Peyer's patch (tissue), 4 donors: Measurements from ENCODE around the gene PEX10. TPM values are rescaled to one million over a fixed set of nuclear protein-coding genes. Genes with fewer than 3 reads are reported as not detected.

Experiments used
- DNase-seq, 3 donors: peaks; one replicate each; pipeline ENCODE4 v3.0.0-alpha.2; 2017 to 2019
- H3K27ac ChIP-seq, 4 donors: fragments of 200-600 bp; sonication (generic); one replicate each; pipeline ENCODE4 v1.5.1; 2016 to 2019
- H3K27me3 ChIP-seq, 2 donors: fragments of 200-600 bp; sonication (generic); one replicate each; pipeline ENCODE4 v1.5.1; 2019
- H3K36me3 ChIP-seq, 3 donors: fragments of 200-600 bp; sonication (generic); one replicate each; pipeline ENCODE4 v1.5.1; 2016 to 2019
- H3K4me1 ChIP-seq, 4 donors: fragments of 200-600 bp; sonication (generic); one replicate each; pipeline ENCODE4 v1.5.1; 2016 to 2019
- H3K4me3 ChIP-seq, 4 donors: fragments of 200-600 bp; sonication (generic); 1 replicate in 3 of 4; 2 replicates in 1 of 4; pipeline ENCODE4 v1.5.1; 2016 to 2019; ENCODE audit warnings: mild to moderate bottlenecking in 1 of 4
- H3K9me3 ChIP-seq, 4 donors: fragments of 200-600 bp; sonication (generic); one replicate each; pipeline ENCODE4 v1.5.1; 2016 to 2019; ENCODE audit warnings: mild to moderate bottlenecking in 1 of 4
- CTCF ChIP-seq, 6 experiments: fragments of 450-650 bp in 4 of 6; fragments of 200-600 bp in 2 of 6; sonication (generic) in 1 of 6; IDR thresholded peaks; one replicate each; pipeline ENCODE4 v1.5.1; 2017 to 2019; ENCODE audit warnings: antibody characterized with exemption in 6 of 6, mild to moderate bottlenecking in 3 of 6, moderate library complexity in 1 of 6
- POLR2A ChIP-seq, 2 donors: fragments of 450-650 bp; IDR thresholded peaks; one replicate each; pipeline ENCODE4 v1.5.1; 2017; ENCODE audit warnings: antibody characterized with exemption in 2 of 2, mild to moderate bottlenecking in 2 of 2, moderate library complexity in 2 of 2
- total RNA-seq, 4 donors: library from RNA; depleted of rRNA; stranded (reverse); fragments of >200 nt; gene quantifications; one replicate each; pipeline ENCODE4 v1.1.0, GENCODE V29; 2016

Gene PEX10
- total RNA-seq, 4 donors from 2014 or later, result 16.9 to 29.6 (median 19.9) TPM

GRCh38 chr1:2439369-2439768 lies 27.0 kb upstream of the PEX10 start:
- no peak overlapping the region for H3K4me3 ChIP-seq
- no peak overlapping the region for H3K27ac ChIP-seq
- H3K36me3 ChIP-seq, result no peaks in the 10 kb centered on the region
- no peaks in the 10 kb centered on the region for H3K9me3 ChIP-seq
- DNase-seq, result no peak
- no peak for TF ChIP-seq CTCF (IDR thresholded peaks at IDR 0.05)
- no peak for TF ChIP-seq POLR2A (IDR thresholded peaks at IDR 0.05)
- H3K4me1 ChIP-seq, result peaks cover 0 to 5% (median 0%) of the 10 kb centered on the region in 4 donors
- peaks cover 0 to 12% of the 10 kb centered on the region in 2 donors for H3K27me3 ChIP-seq

GRCh38 chr1:2438641-2439040 lies 26.3 kb upstream of the PEX10 start:
- no peak overlapping the region for H3K27ac ChIP-seq
- H3K27me3 ChIP-seq, result peaks cover 0 to 6% of the 10 kb centered on the region in 2 donors
- TF ChIP-seq POLR2A (IDR thresholded peaks at IDR 0.05) (no peak), CTCF (IDR thresholded peaks at IDR 0.05) (no peak)
- H3K4me1 ChIP-seq, result no peaks in the 10 kb centered on the region
- H3K4me3 ChIP-seq, result no peak overlapping the region
- H3K36me3 ChIP-seq, result no peaks in the 10 kb centered on the region
- H3K9me3 ChIP-seq, result no peaks in the 10 kb centered on the region
- no peak for DNase-seq

- peaks cover 0 to 4% of the 10 kb centered on the region in 2 donors for H3K27me3 ChIP-seq
- H3K9me3 ChIP-seq, result no peaks in the 10 kb centered on the region
Observed at GRCh38 chr1:2438038-2438437, 25.7 kb upstream of the PEX10 start.

GRCh38 chr1:2437617-2438016 lies 25.3 kb upstream of the PEX10 start:
- H3K4me1 ChIP-seq, result no peaks in the 10 kb centered on the region
- H3K27ac ChIP-seq, result no peak overlapping the region
- no peaks in the 10 kb centered on the region for H3K27me3 ChIP-seq
- H3K4me3 ChIP-seq, result no peak overlapping the region
- no peak for TF ChIP-seq CTCF (IDR thresholded peaks at IDR 0.05)
- TF ChIP-seq POLR2A (IDR thresholded peaks at IDR 0.05), result no peak
- H3K9me3 ChIP-seq, result no peaks in the 10 kb centered on the region
- H3K36me3 ChIP-seq, result no peaks in the 10 kb centered on the region
- DNase-seq, result no peak

More at GRCh38 chr1:2438038-2438437, 25.7 kb upstream of the PEX10 start:
- H3K4me1 ChIP-seq, result no peaks in the 10 kb centered on the region
- no peak overlapping the region for H3K27ac ChIP-seq
- no peaks in the 10 kb centered on the region for H3K36me3 ChIP-seq
- no peak overlapping the region for H3K4me3 ChIP-seq
- no peak for DNase-seq
- TF ChIP-seq CTCF (IDR thresholded peaks at IDR 0.05) (no peak), POLR2A (IDR thresholded peaks at IDR 0.05) (no peak)

GRCh38 chr1:2436876-2437275 lies 24.5 kb upstream of the PEX10 start:
- no peaks in the 10 kb centered on the region for H3K9me3 ChIP-seq
- no peaks in the 10 kb centered on the region for H3K36me3 ChIP-seq
- TF ChIP-seq POLR2A (IDR thresholded peaks at IDR 0.05) (no peak), CTCF (IDR thresholded peaks at IDR 0.05) (no peak)
- DNase-seq, result no peak
- H3K4me3 ChIP-seq, result no peak overlapping the region
- no peaks in the 10 kb centered on the region for H3K27me3 ChIP-seq
- no peaks in the 10 kb centered on the region for H3K4me1 ChIP-seq
- no peak overlapping the region for H3K27ac ChIP-seq

- no peaks in the 10 kb centered on the region for H3K36me3 ChIP-seq
- no peak overlapping the region for H3K4me3 ChIP-seq
- H3K9me3 ChIP-seq, result no peaks in the 10 kb centered on the region
- DNase-seq, result no peak
- no peak overlapping the region for H3K27ac ChIP-seq
- no peaks in the 10 kb centered on the region for H3K27me3 ChIP-seq
- no peaks in the 10 kb centered on the region for H3K4me1 ChIP-seq
- TF ChIP-seq POLR2A (IDR thresholded peaks at IDR 0.05), result no peak
- no peak for TF ChIP-seq CTCF (IDR thresholded peaks at IDR 0.05)
Observed at GRCh38 chr1:2435746-2436355, 23.5 kb upstream of the PEX10 start.
